ENCODE measurements around the gene UGT1A1.

UGT1A1 gene

GRCh38 chr2:233758849-233759248 is 1.2 kb upstream of the UGT1A1 start:
- no peak for DNase-seq

- DNase-seq, result no peak
Observed at GRCh38 chr2:233761040-233761769, 1.1 kb downstream of the UGT1A1 start.

DNA sequence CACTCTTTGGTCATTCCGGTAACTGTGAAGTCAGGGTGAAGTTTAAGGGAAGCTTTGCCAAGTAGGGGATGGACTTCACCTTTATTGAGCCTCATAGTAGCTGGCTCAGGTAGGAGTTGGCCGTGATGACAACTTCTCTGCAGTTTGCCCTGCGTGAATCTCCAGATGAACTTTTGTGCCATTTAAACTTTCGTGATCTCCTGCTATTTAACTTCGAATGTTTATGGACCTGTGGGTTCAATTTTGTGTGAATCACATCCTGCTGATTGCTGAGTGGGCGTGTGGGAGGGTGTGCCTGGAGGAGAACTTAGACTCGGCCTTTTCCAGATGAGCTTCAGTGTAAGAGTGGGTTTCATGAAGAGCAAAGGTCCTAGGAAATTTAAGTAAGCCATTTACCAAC is 4.2 kb downstream of the UGT1A1 start:
- no peak for DNase-seq

GRCh38 chr2:233764761-233765160 is 4.7 kb downstream of the UGT1A1 start:
- DNase-seq, result no peak

- DNase-seq, result no peak
Observed at GRCh38 chr2:233766416-233766815, 6.3 kb downstream of the UGT1A1 start.

GRCh38 chr2:233768076-233768475 is 8.0 kb downstream of the UGT1A1 start:
- DNase-seq, result no peak

DNA sequence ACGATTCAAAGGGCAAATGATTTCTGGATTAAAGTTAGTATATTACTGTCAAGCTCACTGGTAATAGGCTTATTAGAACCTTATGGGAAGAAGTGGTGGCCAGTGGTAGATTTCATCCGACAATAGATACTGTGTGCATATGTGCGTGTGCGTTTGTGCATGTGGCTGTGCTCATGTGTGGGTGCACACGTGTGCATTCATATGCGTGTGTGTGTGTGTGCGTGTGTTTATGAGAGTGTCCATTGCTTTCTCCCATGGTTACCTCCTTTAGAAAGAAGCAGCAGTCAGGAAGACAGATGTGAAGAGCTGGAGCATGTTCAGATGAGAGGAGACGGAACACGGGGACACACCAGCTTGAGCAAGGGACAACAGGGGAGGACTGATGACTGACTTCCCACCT is 9.2 kb downstream of the UGT1A1 start:
- no peak for DNase-seq

DNA sequence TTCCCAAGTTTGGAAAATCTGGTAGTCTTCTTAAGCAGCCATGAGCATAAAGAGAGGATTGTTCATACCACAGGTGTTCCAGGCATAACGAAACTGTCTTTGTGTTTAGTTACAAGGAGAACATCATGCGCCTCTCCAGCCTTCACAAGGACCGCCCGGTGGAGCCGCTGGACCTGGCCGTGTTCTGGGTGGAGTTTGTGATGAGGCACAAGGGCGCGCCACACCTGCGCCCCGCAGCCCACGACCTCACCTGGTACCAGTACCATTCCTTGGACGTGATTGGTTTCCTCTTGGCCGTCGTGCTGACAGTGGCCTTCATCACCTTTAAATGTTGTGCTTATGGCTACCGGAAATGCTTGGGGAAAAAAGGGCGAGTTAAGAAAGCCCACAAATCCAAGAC is 12.1 kb downstream of the UGT1A1 start:
- no peak for DNase-seq

GRCh38 chr2:233772583-233772982 is 12.5 kb downstream of the UGT1A1 start:
- no peak for DNase-seq

GRCh38 chr2:233773854-233774253 is 13.8 kb downstream of the UGT1A1 start:
- no peak for DNase-seq

DNA sequence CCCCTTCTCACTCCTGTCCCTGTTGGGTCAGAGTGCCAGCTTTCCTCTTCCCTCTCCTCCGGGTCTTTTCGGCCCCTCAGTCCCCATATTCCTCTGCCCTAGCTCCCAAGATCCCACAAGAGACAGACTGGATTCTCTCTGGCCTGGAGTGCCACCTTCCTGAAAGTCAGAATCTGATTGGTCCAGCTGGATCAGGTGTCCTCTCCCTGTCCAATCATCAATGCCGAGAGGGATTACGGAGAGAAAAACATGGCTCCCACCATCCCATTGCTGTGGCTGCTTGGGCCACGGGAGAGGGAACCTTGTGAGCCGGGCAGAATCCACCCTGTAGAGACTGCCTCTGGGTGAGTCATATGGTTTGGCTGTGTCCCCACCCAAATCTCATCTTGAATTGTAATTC is 15.3 kb downstream of the UGT1A1 start:
- DNase-seq, result no peak

GRCh38 chr2:233778030-233778429 is 18.0 kb downstream of the UGT1A1 start, which contains the start of gene MROH2A:
Gene MROH2A, plus strand, starts transcription at chr2:233778330. Its CDS starts 1,029 bp downstream, at chr2:233779359.
- no peak for DNase-seq

GRCh38 chr2:233779722-233780121 is 19.7 kb downstream of the UGT1A1 start:
- DNase-seq, result no peak

GRCh38 chr2:233780771-233781170 is 20.7 kb downstream of the UGT1A1 start:
- DNase-seq, result no peak

- no peak for DNase-seq
Observed at GRCh38 chr2:233789554-233789953, 29.5 kb downstream of the UGT1A1 start.

- DNase-seq, result no peak
Observed at GRCh38 chr2:233791151-233791882, 31.2 kb downstream of the UGT1A1 start.

GRCh38 chr2:233791883-233792329 is 31.8 kb downstream of the UGT1A1 start:
- no peak for DNase-seq

- no peak for DNase-seq
Observed at GRCh38 chr2:233792720-233793119, 32.6 kb downstream of the UGT1A1 start.

DNA sequence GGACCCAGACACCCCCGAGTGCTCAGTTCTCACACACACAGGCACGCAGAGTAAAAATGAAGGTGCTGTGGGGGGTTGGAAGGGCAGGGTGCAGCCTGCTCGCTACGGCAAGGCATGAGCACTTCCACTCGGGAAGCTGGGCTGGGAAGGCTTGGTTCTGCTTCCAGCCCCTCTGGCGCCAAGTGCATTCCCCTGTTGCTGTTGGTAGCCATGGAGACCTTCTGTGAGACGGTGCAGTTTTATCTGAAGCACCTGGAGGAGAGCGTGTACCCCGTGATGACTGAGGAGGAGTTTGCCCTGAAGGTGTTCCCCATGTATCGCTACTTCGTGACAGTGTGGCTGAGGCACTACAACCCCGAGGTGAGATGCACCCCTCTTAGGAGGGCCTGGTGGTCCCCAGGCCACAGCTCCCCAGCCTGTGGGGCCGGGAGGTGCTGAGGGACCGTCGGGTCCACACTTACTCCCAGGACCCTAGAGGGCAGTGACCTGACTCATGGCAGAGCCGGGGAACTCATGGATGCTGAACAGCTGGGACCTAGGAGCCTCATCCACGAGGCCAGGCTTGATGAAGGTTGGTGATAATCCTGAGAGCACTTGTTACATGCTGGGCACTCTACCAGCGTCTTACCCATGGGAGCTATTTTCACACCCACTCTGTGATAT is 33.5 kb downstream of the UGT1A1 start:
- no peak for DNase-seq

- no peak for DNase-seq
Observed at GRCh38 chr2:233794128-233794658, 34.1 kb downstream of the UGT1A1 start.

DNA sequence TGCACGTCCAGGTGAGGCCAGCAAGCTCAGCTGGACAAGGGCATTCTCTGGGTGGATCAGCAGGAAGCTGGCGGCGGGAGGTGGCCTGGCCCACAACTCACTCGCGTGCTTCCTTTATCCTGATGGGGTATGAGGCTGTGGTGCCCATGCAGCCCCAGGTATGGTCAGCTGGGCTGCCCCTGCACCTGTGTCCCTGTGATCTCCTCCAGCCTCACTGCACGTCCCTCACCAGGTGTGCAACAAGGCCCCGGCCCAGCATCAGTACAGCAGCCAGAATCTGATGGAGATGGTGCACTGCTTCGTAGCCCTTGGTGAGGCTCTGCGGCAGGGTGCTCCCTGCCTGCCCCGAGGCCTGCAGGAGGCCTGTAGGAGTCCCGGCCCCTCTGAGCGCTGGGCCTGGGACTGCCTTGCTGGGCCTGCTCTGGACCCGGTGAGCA is 35.7 kb downstream of the UGT1A1 start:
- no peak for DNase-seq

DNA sequence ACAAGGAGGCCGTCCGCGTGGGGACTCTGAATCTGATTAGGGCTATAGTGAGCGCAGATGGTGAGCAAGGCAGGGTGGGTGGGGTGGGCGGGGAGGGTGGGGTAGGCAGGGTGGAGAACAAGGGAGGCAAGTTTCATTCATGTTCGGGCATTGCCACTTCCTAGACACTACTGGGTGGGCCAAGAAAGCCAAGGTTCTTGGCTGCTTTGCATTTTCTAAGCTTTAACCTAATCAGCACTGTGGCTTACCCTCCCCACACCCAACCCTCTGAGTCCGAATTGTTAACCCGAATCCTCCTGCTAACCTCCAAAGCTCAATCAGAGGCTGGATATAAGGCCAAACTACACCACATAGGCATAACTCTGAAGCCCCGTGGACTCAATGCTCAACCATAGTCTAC is 36.2 kb downstream of the UGT1A1 start:
- no peak for DNase-seq

DNA sequence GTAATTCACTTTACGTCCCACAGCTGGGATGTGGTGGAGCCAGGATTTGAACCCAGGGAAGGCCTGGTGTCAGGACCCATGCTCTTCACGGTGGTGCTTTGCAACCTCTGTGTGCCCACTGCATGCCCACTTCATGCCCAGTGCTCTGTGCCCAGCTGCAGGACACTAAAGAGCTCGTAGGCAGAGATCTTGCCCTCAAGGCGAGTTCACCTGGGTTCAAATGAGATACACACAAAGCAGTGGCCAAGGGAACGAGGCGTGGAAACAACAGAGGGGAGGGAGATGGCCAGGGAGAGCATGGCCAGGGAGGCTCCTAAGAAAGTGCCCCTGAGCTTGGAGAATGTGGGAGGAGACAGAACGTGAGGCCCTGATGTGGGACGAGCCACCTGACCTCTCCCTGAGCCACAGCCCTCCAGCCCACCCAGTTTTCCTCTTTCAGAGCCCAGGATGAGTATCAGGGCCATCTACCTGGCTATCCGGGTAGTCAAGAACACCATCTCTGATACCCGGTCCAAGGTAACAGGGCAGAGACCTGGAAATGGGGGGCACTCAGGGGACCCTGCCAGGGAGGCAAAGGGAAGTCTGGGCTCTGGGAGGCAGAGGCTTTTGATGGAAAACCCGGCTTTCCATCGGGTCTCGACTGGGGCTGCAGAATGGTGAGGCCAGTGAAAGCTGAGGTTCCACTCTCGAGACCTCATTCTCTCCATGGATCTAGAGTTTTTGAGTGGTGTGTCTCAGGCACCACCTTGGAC is 38.4 kb downstream of the UGT1A1 start:
- DNase-seq, result no peak
